Measurements from ENCODE around the gene DTL.

- TF ChIP-seq RAD21 (IDR thresholded peaks at IDR 0.05; ENCODE audit: low read depth), result peak; percentile 41
- TF ChIP-seq CREB1 (IDR thresholded peaks at IDR 0.05; ENCODE audit: low read depth), result no peak
- peak; percentile 55; the same call in 1 of the 2 replicates for TF ChIP-seq NFIC (IDR thresholded peaks at IDR 0.05)
- no peak for TF ChIP-seq EP300 (IDR thresholded peaks at IDR 0.05; ENCODE audit: borderline replicate concordance)
- no peak for TF ChIP-seq TAF1 (IDR thresholded peaks at IDR 0.05; ENCODE audit: low read depth)
- TF ChIP-seq TEAD4 (IDR thresholded peaks at IDR 0.05), result no peak
- TF ChIP-seq, protein P1, sequence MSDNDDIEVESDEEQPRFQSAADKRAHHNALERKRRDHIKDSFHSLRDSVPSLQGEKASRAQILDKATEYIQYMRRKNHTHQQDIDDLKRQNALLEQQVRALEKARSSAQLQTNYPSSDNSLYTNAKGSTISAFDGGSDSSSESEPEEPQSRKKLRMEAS (IDR thresholded peaks at IDR 0.05), result no peak
- no peak for TF ChIP-seq REST (IDR thresholded peaks at IDR 0.05; ENCODE audit: low read depth)
- no peak for TF ChIP-seq CEBPB (IDR thresholded peaks at IDR 0.05)
Observed at GRCh38 chr1:212110617-212111016, 75.1 kb downstream of the DTL start.
